HCT116 (cell line): ENCODE results near the gene METTL1. TPM values are rescaled to one million over a fixed set of nuclear protein-coding genes. Genes with fewer than 3 reads are reported as not detected.

Source experiments
- ATAC-seq: fragments of 200-7000 bp; cut with Tn5 transposase; 2 replicates; pipeline ENCODE4 v1.9.1; 2020; ENCODE audit warnings: mild to moderate bottlenecking, moderate library complexity
- BruUV-seq: library from RNA; stranded (reverse); fragments of 400-500 nt; replicated peaks from 2 replicates; lab custom pipeline; 2021; lab: Mats Ljungman, UMichigan
- CTCF ChIA-PET: fragments of 300-600 bp; sonication (Branson Sonifier 250); formaldehyde crosslinking; loops from one replicate; lab custom pipeline; 2021; ENCODE audit warnings: antibody characterized with exemption; lab: Charles Lee
- POLR2A ChIA-PET: fragments of 300-600, 350-600 bp; sonication (Branson Sonifier 250); formaldehyde crosslinking; loops from one replicate; lab custom pipeline; 2021; ENCODE audit warnings: antibody characterized with exemption; lab: Charles Lee
- RAD21 ChIA-PET, 2 experiments: fragments of 300-600 bp; sonication (Branson Sonifier 250); formaldehyde crosslinking; loops; one replicate each; lab custom pipeline; 2023; ENCODE audit warnings: low total read pairs in 2 of 2; ENCODE audit not compliant: uncharacterized antibody in 2 of 2, unreplicated experiment in 2 of 2, low non-redundant PET in 1 of 2; lab: Charles Lee
- DNase-seq: peaks from one replicate; pipeline ENCODE4 v3.0.0-alpha.2; 2010; ENCODE audit warnings: low read depth, low spot score
- H2AFZ ChIP-seq: fragments of 200-600 bp; shearing (Covaris generic), sonication (generic); 2 replicates; pipeline ENCODE4 v1.6.1; 2017; ENCODE audit warnings: low read depth, mixed run types, mixed read lengths, antibody characterized with exemption, low read length; ENCODE audit not compliant: poor library complexity, severe bottlenecking
- H3K27ac ChIP-seq: 2 replicates; pipeline ENCODE4 v1.5.1; 2012; ENCODE audit warnings: low read depth, low read length
- H3K27me3 ChIP-seq: fragments of 200-600 bp; sonication (generic); 2 replicates; pipeline ENCODE4 v1.6.1; 2016; ENCODE audit warnings: mixed run types, low read length, mixed read lengths; ENCODE audit not compliant: insufficient read depth
- H3K36me3 ChIP-seq, 2 experiments: fragments of 200-500 bp in 1 of 2; fragments of 200-600 bp in 1 of 2; sonication (Bioruptor generic) in 1 of 2; sonication (generic) in 1 of 2; 2 replicates each; pipeline versions ENCODE4 v1.5.1 to v1.6.1; 2014 to 2016; ENCODE audit warnings: low read length in 2 of 2, inconsistent platforms in 1 of 2, mixed read lengths in 1 of 2, mixed run types in 1 of 2; ENCODE audit not compliant: insufficient read depth in 2 of 2, control insufficient read depth in 1 of 2
- H3K4me1 ChIP-seq, 2 experiments: fragments of 200-600 bp in 1 of 2; sonication (generic) in 1 of 2; 2 replicates each; pipeline versions ENCODE4 v1.5.1 to v1.6.1; 2012 to 2017; ENCODE audit warnings: low read length in 2 of 2, inconsistent platforms in 1 of 2, mild to moderate bottlenecking in 1 of 2, mixed read lengths in 1 of 2, mixed run types in 1 of 2, moderate library complexity in 1 of 2; ENCODE audit not compliant: insufficient read depth in 2 of 2, control insufficient read depth in 1 of 2
- H3K4me2 ChIP-seq: fragments of 200-600 bp; sonication (generic); 2 replicates; pipeline ENCODE4 v1.6.1; 2017; ENCODE audit warnings: mixed run types, low read length, mixed read lengths
- H3K4me3 ChIP-seq, 2 experiments: fragments of 200-600 bp in 1 of 2; sonication (generic) in 1 of 2; replicated peaks in 1 of 2; 2 replicates each; pipeline ENCODE4 v1.5.1; 2011 to 2016; ENCODE audit warnings: low read length in 2 of 2, control low read depth in 1 of 2, low read depth in 1 of 2, mild to moderate bottlenecking in 1 of 2, mixed read lengths in 1 of 2, mixed run types in 1 of 2
- H3K79me2 ChIP-seq: fragments of 200-600 bp; sonication (generic); 2 replicates; pipeline ENCODE4 v1.6.1; 2017; ENCODE audit warnings: mild to moderate bottlenecking, mixed run types, low read length, moderate library complexity, mixed read lengths; ENCODE audit not compliant: insufficient read depth
- H3K9ac ChIP-seq: fragments of 200-600 bp; sonication (generic); 2 replicates; pipeline ENCODE4 v1.6.1; 2016; ENCODE audit warnings: low read length, mixed read lengths
- H3K9me2 ChIP-seq: fragments of 200-600 bp; sonication (generic), shearing (Covaris generic); 2 replicates; pipeline ENCODE4 v1.6.1; 2017; ENCODE audit warnings: mixed run types, mild to moderate bottlenecking, moderate library complexity; ENCODE audit not compliant: insufficient read depth
- H3K9me3 ChIP-seq, 2 experiments: fragments of 200-500 bp in 1 of 2; fragments of 200-600 bp in 1 of 2; sonication (Bioruptor generic) in 1 of 2; sonication (generic) in 1 of 2; 2 replicates each; pipeline ENCODE4 v1.6.1; 2014 to 2017; ENCODE audit warnings: low read length in 2 of 2, mixed read lengths in 2 of 2, inconsistent platforms in 1 of 2, low read depth in 1 of 2, mild to moderate bottlenecking in 1 of 2, mixed run types in 1 of 2, moderate library complexity in 1 of 2; ENCODE audit not compliant: control insufficient read depth in 1 of 2, insufficient read depth in 1 of 2
- H4K20me1 ChIP-seq: fragments of 200-600 bp; sonication (generic), shearing (Covaris generic); 2 replicates; pipeline ENCODE4 v1.6.1; 2017; ENCODE audit warnings: mixed run types, mild to moderate bottlenecking, moderate library complexity; ENCODE audit not compliant: insufficient read depth
- CBX3 ChIP-seq: IDR thresholded peaks from 2 replicates; pipeline ENCODE4 v1.6.1; 2012; ENCODE audit warnings: low read depth
- CTCF ChIP-seq, 3 experiments: fragments of 200-600 bp in 1 of 3; sonication (generic) in 1 of 3; IDR thresholded peaks in 2 of 3; conservative IDR thresholded peaks in 1 of 3; 2 replicates each; pipeline ENCODE4 v1.5.1; 2012 to 2017; ENCODE audit warnings: low read depth in 2 of 3, low read length in 2 of 3, antibody characterized with exemption in 1 of 3, borderline replicate concordance in 1 of 3, control low read depth in 1 of 3, mild to moderate bottlenecking in 1 of 3, mixed read lengths in 1 of 3, mixed run types in 1 of 3, moderate library complexity in 1 of 3; ENCODE audit not compliant: insufficient read depth in 1 of 3
- EGR1 ChIP-seq: IDR thresholded peaks from 2 replicates; pipeline ENCODE4 v1.6.1; 2012; ENCODE audit warnings: low read depth
- ELF1 ChIP-seq: IDR thresholded peaks from 2 replicates; pipeline ENCODE4 v1.6.1; 2012; ENCODE audit warnings: low read depth, borderline replicate concordance
- EZH2 ChIP-seq: fragments of 200-600 bp; sonication (generic); IDR thresholded peaks from 2 replicates; pipeline ENCODE4 v1.6.1; 2017; ENCODE audit warnings: antibody characterized with exemption, mixed run types
- EZH2phosphoT487 ChIP-seq: fragments of 200-600 bp; IDR thresholded peaks from 2 replicates; pipeline ENCODE4 v1.6.1; 2018; ENCODE audit warnings: antibody characterized with exemption, borderline replicate concordance
- FOSL1 ChIP-seq: IDR thresholded peaks from 2 replicates; pipeline ENCODE4 v1.6.1; 2012; ENCODE audit warnings: low read depth
- JUND ChIP-seq: IDR thresholded peaks from 2 replicates; pipeline ENCODE4 v1.6.1; 2012
- POLR2A ChIP-seq: IDR thresholded peaks from 2 replicates; pipeline ENCODE4 v1.7.0; 2011; ENCODE audit warnings: borderline replicate concordance; ENCODE audit not compliant: insufficient read depth, insufficient read length; ENCODE audit errors: extremely low read depth
- POLR2AphosphoS5 ChIP-seq: IDR thresholded peaks from 2 replicates; pipeline ENCODE4 v1.6.1; 2011; ENCODE audit warnings: mild to moderate bottlenecking, low read depth, low read length, moderate library complexity
- RAD21 ChIP-seq: IDR thresholded peaks from 2 replicates; pipeline ENCODE4 v1.6.1; 2012; ENCODE audit warnings: low read depth, mild to moderate bottlenecking
- REST ChIP-seq: IDR thresholded peaks from 2 replicates; pipeline ENCODE4 v1.6.1; 2012; ENCODE audit warnings: low read depth
- SIN3A ChIP-seq: IDR thresholded peaks from 2 replicates; pipeline ENCODE4 v1.6.1; 2012; ENCODE audit warnings: low read depth
- TCF7L2 ChIP-seq: IDR thresholded peaks from 2 replicates; pipeline ENCODE4 v1.7.0; 2011; ENCODE audit warnings: borderline replicate concordance, inconsistent platforms; ENCODE audit not compliant: insufficient read depth, insufficient read length; ENCODE audit errors: extremely low read depth
- ZBTB33 ChIP-seq: IDR thresholded peaks from 2 replicates; pipeline ENCODE4 v1.6.1; 2011; ENCODE audit warnings: mild to moderate bottlenecking, low read length, moderate library complexity; ENCODE audit not compliant: insufficient replicate concordance; ENCODE audit errors: extremely low read depth
- ZNF274 ChIP-seq: fragments of 200-500 bp; sonication (Bioruptor generic); IDR thresholded peaks from 2 replicates; pipeline ENCODE4 v1.6.1; 2014; ENCODE audit warnings: mild to moderate bottlenecking, low read depth, low read length, inconsistent platforms
- intact Hi-C: fragments of 100-400 bp; cut with micrococcal nuclease; formaldehyde crosslinking; loops from 2 replicates; pipeline ENCODE4 v1.10.0; 2022
- total RNA-seq: library from RNA; stranded (reverse); gene quantifications from one replicate; pipeline ENCODE4 v1.2.1, GENCODE V29; 2021; ENCODE audit not compliant: unreplicated experiment

METTL1 gene
- total RNA-seq, 1 experiment from 2014 or later, result 56.6 TPM

DNA sequence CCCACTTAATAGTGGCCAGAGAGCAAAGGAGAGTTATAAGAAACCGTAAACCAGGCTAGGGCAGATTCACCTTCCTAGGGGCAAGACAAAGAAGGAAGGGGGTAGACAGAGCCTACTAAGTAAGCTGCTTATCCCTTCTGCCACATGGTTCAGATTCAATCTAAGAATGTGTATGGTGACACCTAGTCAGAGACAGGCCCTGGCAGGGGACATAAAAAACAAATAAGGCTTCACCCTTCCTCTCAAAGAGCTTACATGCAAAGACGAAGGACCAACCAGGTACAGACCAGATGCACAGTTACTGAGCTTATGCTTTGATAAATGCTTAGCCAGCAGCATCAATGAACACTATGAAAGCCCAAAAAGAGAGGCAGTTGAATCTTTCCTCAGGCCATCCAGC is 9.4 kb downstream of the METTL1 start (continued):
- TF ChIP-seq ZBTB33 (no peak), CBX3 (no peak)
- TF ChIP-seq, all 23 proteins: peak for 0

DNA sequence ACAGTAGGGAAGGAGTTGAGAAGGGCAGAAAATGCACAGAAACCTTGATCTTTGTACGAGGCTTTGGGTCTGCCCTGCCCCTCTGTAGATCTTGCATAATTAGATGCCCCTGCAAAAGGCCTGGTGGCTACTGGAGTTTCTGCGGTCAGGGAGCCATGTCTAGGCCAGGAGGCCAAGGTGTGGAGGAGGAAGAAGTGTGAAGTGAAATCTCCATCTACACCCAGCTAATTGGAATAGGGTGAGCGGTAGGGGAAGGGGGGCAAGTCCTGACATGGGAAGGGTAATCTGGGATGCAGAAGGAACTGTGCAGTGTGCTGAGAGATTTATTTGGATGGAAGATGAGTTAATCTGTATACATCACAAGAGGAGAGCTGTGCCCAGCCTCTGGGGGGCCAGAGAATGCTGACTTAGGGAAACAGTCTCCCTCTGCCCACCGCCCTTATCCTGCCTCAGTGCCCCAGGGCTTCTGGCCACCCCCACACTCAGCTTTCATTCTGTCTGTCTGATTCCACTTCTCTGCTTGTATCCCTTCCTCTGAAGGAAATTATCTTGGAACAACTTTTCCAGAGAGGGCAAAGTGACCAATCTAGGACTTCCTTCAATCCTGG is 10.4 kb downstream of the METTL1 start:
- no peak for ATAC-seq
- intact Hi-C loops, result no loop called here
- RAD21 ChIA-PET, result no interaction called here
- Histone ChIP-seq H3K9me2 (no peaks in the 10 kb centered on the region), H3K4me3 (no peak overlapping the region), H3K27ac (no peak overlapping the region), H3K9me3 (no peaks in the 10 kb centered on the region), H3K27me3 (no peaks in the 10 kb centered on the region), H3K79me2 (no peaks in the 10 kb centered on the region), H4K20me1 (no peaks in the 10 kb centered on the region), H3K9ac (no peak overlapping the region), H3K36me3 (peaks cover 0 to 7% of the 10 kb centered on the region in 2 experiments; a peak in 2 of 4 replicates), H3K4me2 (no peak overlapping the region), H2AFZ (no peak overlapping the region), H3K4me1 (peaks cover 4 to 31% of the 10 kb centered on the region in 2 experiments; a peak in 3 of 4 replicates)
- no TSS peak for BruUV-seq
- POLR2A ChIA-PET, result no interaction called here
- TF ChIP-seq FOSL1, result no peak
- TF ChIP-seq SIN3A, result no peak
- no peak for TF ChIP-seq EZH2
- no peak for TF ChIP-seq EGR1
- TF ChIP-seq POLR2AphosphoS5, result no peak
- TF ChIP-seq EZH2phosphoT487, result no peak
- TF ChIP-seq REST, result no peak
- no peak for TF ChIP-seq CTCF (IDR thresholded peaks at IDR 0.05 in 2 of 3, conservative IDR thresholded peaks at IDR 0.05 in 1 of 3; ENCODE audit: borderline replicate concordance in 1 of 3, insufficient read depth in 1 of 3, low read depth in 2 of 3, low read length in 2 of 3)
- no peak for TF ChIP-seq CBX3
- TF ChIP-seq RAD21, result no peak
- no peak for TF ChIP-seq ELF1
- no peak for TF ChIP-seq JUND
- TF ChIP-seq ZNF274, result no peak
- no peak for TF ChIP-seq TCF7L2
- no peak for TF ChIP-seq POLR2A
- no peak for DNase-seq
- CTCF ChIA-PET, result no interaction called here
